GM12878 (cell line): Measurements from ENCODE around the gene RTN4RL1. TPM values are rescaled to one million over a fixed set of nuclear protein-coding genes. Genes with fewer than 3 reads are reported as not detected.

Source experiments
- BMI1 ChIP-seq: fragments of 450-650 bp; IDR thresholded peaks from 2 replicates; pipeline ENCODE4 v1.6.1; 2016; ENCODE audit warnings: mild to moderate bottlenecking, moderate library complexity, borderline replicate concordance
- CUX1 ChIP-seq: IDR thresholded peaks from 2 replicates; pipeline ENCODE4 v1.6.1; 2012; ENCODE audit warnings: improper control_type of control experiment, low read depth, low read length; ENCODE audit not compliant: insufficient replicate concordance
- E4F1 ChIP-seq: fragments of 450-650 bp; IDR thresholded peaks from 2 replicates; pipeline ENCODE4 v1.6.1; 2018; ENCODE audit warnings: borderline replicate concordance, mild to moderate bottlenecking; ENCODE audit not compliant: partially characterized antibody
- ELK1 ChIP-seq: IDR thresholded peaks from 2 replicates; pipeline ENCODE4 v1.6.1; 2012; ENCODE audit warnings: low read depth, low read length, improper control_type of control experiment
- ETV6 ChIP-seq, 2 experiments: fragments of 450-650 bp in 1 of 2; IDR thresholded peaks in 1 of 2; conservative IDR thresholded peaks in 1 of 2; 2 replicates each; pipeline ENCODE4 v1.6.1; 2014; ENCODE audit warnings: antibody characterized with exemption in 1 of 2, borderline replicate concordance in 1 of 2, low read depth in 1 of 2, mild to moderate bottlenecking in 1 of 2, moderate library complexity in 1 of 2
- EZH2 ChIP-seq: IDR thresholded peaks from 2 replicates; pipeline ENCODE4 v1.6.1; 2012; ENCODE audit warnings: low read depth, mild to moderate bottlenecking, control low read depth, inconsistent platforms, low read length, borderline replicate concordance; ENCODE audit not compliant: control insufficient read depth
- FOS ChIP-seq: IDR thresholded peaks from 3 replicates; pipeline ENCODE4 v1.6.1; 2011; ENCODE audit warnings: borderline replicate concordance; ENCODE audit not compliant: insufficient read length; ENCODE audit errors: extremely low read depth
- IKZF1 ChIP-seq: fragments of 450-650 bp; conservative IDR thresholded peaks from 2 replicates; pipeline ENCODE4 v1.6.1; 2017; ENCODE audit warnings: antibody characterized with exemption, mild to moderate bottlenecking
- IRF4 ChIP-seq: IDR thresholded peaks from 2 replicates; pipeline ENCODE4 v1.6.1; 2011; ENCODE audit warnings: low read depth, low read length
- KDM1A ChIP-seq: fragments of 200-600 bp; sonication (generic); IDR thresholded peaks from 2 replicates; pipeline ENCODE4 v1.6.1; 2016; ENCODE audit warnings: borderline replicate concordance
- PAX5 ChIP-seq: IDR thresholded peaks from 2 replicates; pipeline ENCODE4 v1.6.1; 2011; ENCODE audit warnings: low read depth, low read length, borderline replicate concordance
- RUNX3 ChIP-seq: IDR thresholded peaks from 2 replicates; pipeline ENCODE4 v1.6.1; 2012; ENCODE audit warnings: low read length, inconsistent platforms
- SRF ChIP-seq, 2 experiments: IDR thresholded peaks; 2 replicates each; pipeline ENCODE4 v1.6.1; 2011; ENCODE audit warnings: low read depth in 2 of 2, low read length in 2 of 2, mild to moderate bottlenecking in 1 of 2, moderate library complexity in 1 of 2
- TAF1 ChIP-seq: IDR thresholded peaks from 2 replicates; pipeline ENCODE4 v1.6.1; 2011; ENCODE audit warnings: mild to moderate bottlenecking, low read depth, low read length, borderline replicate concordance
- TCF3 ChIP-seq: IDR thresholded peaks from 2 replicates; pipeline ENCODE4 v1.6.1; 2012; ENCODE audit warnings: low read depth, mild to moderate bottlenecking, low read length, borderline replicate concordance; ENCODE audit not compliant: insufficient read depth
- ZBTB33 ChIP-seq: fragments of 450-650 bp; IDR thresholded peaks from 2 replicates; pipeline ENCODE4 v1.6.1; 2017; ENCODE audit warnings: mild to moderate bottlenecking
- ZNF207 ChIP-seq: fragments of 450-650 bp; IDR thresholded peaks from 2 replicates; pipeline ENCODE4 v1.6.1; 2014; ENCODE audit warnings: antibody characterized with exemption, mild to moderate bottlenecking, borderline replicate concordance
- polyA plus RNA-seq, 11 experiments: library from polyadenylated mRNA; depleted of rRNA in 4 of 11; unstranded in 6 of 11; stranded (reverse) in 5 of 11; fragments of >200 nt; fragmentation: Nextera tagmentation in 4 of 11; fragmentation: Illumina TruSeq in 1 of 11; extraction: Ambion mirVana in 4 of 11; extraction: Trizol in 1 of 11; gene quantifications; 1 replicate in 1 of 11; 2 replicates in 10 of 11; pipeline versions ENCODE4 v1.2.1 to v1.2.3, GENCODE V29; 2011 to 2016; ENCODE audit warnings: inconsistent platforms in 2 of 11, missing spikeins in 2 of 11, low read depth in 1 of 11
- total RNA-seq, 4 experiments: library from RNA; depleted of rRNA in 3 of 4; stranded (reverse); fragments of >200 nt in 3 of 4; fragmentation: Illumina TruSeq in 1 of 4; extraction: Trizol in 1 of 4; gene quantifications; 2 replicates each; pipeline versions ENCODE4 v1.2.1 to v1.2.3, GENCODE V29; 2013 to 2021

RTN4RL1 gene
- total and polyA plus RNA-seq, 10 of the 15 experiments (the other 5 are each of a cell fraction or from before 2014, with no cell fraction given): 0.08 to 0.11 (median 0.10) TPM; not detected in 7

GRCh38 chr17:2056206-2057174 lies 31.4 kb upstream of the RTN4RL1 start (continued):
- TF ChIP-seq SRF (IDR thresholded peaks at IDR 0.05; ENCODE audit: low read depth in 2 of 2, low read length in 2 of 2) (no peak), CUX1 (no peak), TCF3 (no peak), BMI1 (no peak), RUNX3 (no peak), PAX5 (no peak), ZNF207 (no peak), ZBTB33 (no peak), ELK1 (no peak), E4F1 (no peak), ETV6 (conservative IDR thresholded peaks at IDR 0.05 in 1 of 2, IDR thresholded peaks at IDR 0.05 in 1 of 2; ENCODE audit: borderline replicate concordance in 1 of 2, low read depth in 1 of 2) (no peak), TAF1 (no peak), KDM1A (no peak), EZH2 (no peak), FOS (no peak), IKZF1 (peak; percentile 40), IRF4 (no peak)
